Mesendoderm (in vitro differentiated cells): ENCODE data around the gene CCDC158.
A peak's percentile ranks its signal among the peaks of the same experiment; 100 is the strongest.

Experiments
- DNase-seq: peaks from one replicate; pipeline ENCODE4 v3.0.0; 2013
- H2AK5ac ChIP-seq: 2 replicates; pipeline ENCODE4 v1.6.1; 2013; ENCODE audit warnings: low read length, inconsistent platforms
- H2BK120ac ChIP-seq: 2 replicates; pipeline ENCODE4 v1.6.1; 2013; ENCODE audit warnings: low read depth, mild to moderate bottlenecking, low read length, moderate library complexity, mixed read lengths
- H2BK15ac ChIP-seq: replicated peaks from 2 replicates; pipeline ENCODE4 v1.6.1; 2013; ENCODE audit warnings: low read depth, mild to moderate bottlenecking, moderate library complexity
- H2BK5ac ChIP-seq: 2 replicates; pipeline ENCODE4 v1.6.1; 2013; ENCODE audit warnings: low read length, inconsistent platforms
- H3K18ac ChIP-seq: 2 replicates; pipeline ENCODE4 v1.6.1; 2013; ENCODE audit warnings: mild to moderate bottlenecking, low read length, mixed read lengths
- H3K23ac ChIP-seq: one replicate; pipeline ENCODE4 v1.6.1; 2013; ENCODE audit warnings: low read length
- H3K27ac ChIP-seq: 2 replicates; pipeline ENCODE4 v1.5.1; 2013; ENCODE audit warnings: low read depth, mild to moderate bottlenecking, inconsistent platforms, low read length, moderate library complexity
- H3K27me3 ChIP-seq: 2 replicates; pipeline ENCODE4 v1.6.1; 2013; ENCODE audit warnings: low read length, control low read depth, mild to moderate bottlenecking, inconsistent platforms; ENCODE audit not compliant: insufficient read depth, poor library complexity
- H3K36me3 ChIP-seq: 2 replicates; pipeline ENCODE4 v1.6.1; 2013; ENCODE audit warnings: low read length, inconsistent platforms; ENCODE audit not compliant: control insufficient read depth, insufficient read depth
- H3K4ac ChIP-seq: one replicate; pipeline ENCODE4 v1.6.1; 2013; ENCODE audit warnings: low read depth, mild to moderate bottlenecking, low read length, moderate library complexity
- H3K4me1 ChIP-seq: 2 replicates; pipeline ENCODE4 v1.6.1; 2013; ENCODE audit warnings: low read depth, low read length, inconsistent platforms; ENCODE audit not compliant: control insufficient read depth
- H3K4me2 ChIP-seq: 2 replicates; pipeline ENCODE4 v1.6.1; 2013; ENCODE audit warnings: low read length
- H3K4me3 ChIP-seq: 2 replicates; pipeline ENCODE4 v1.5.1; 2013; ENCODE audit warnings: mild to moderate bottlenecking, low read length
- H3K56ac ChIP-seq: one replicate; pipeline ENCODE4 v1.6.1; 2013; ENCODE audit warnings: low read length
- H3K79me1 ChIP-seq: 2 replicates; pipeline ENCODE4 v1.6.1; 2013; ENCODE audit warnings: low read length, inconsistent platforms
- H3K79me2 ChIP-seq: 2 replicates; pipeline ENCODE4 v1.6.1; 2013; ENCODE audit warnings: mild to moderate bottlenecking, low read length; ENCODE audit not compliant: control insufficient read depth, insufficient read depth
- H3K9ac ChIP-seq: 2 replicates; pipeline ENCODE4 v1.6.1; 2013; ENCODE audit warnings: low read length, inconsistent platforms
- H4K5ac ChIP-seq: one replicate; pipeline ENCODE4 v1.6.1; 2013; ENCODE audit warnings: low read length
- H4K8ac ChIP-seq: one replicate; pipeline ENCODE4 v1.6.1; 2013; ENCODE audit warnings: low read depth, mild to moderate bottlenecking, control low read depth, low read length, moderate library complexity
- WGBS: extraction: QIAGEN DNeasy Blood & Tissue Kit; methylation state at CpG from one replicate; pipeline ENCODE4 v1.1.7; 2013; ENCODE audit warnings: low lambda C conversion rate, missing lambda C conversion rate; ENCODE audit not compliant: insufficient coverage; ENCODE audit errors: extremely low coverage; 5-methylcytosine and 5-hydroxymethylcytosine counted together

Gene CCDC158

DNA sequence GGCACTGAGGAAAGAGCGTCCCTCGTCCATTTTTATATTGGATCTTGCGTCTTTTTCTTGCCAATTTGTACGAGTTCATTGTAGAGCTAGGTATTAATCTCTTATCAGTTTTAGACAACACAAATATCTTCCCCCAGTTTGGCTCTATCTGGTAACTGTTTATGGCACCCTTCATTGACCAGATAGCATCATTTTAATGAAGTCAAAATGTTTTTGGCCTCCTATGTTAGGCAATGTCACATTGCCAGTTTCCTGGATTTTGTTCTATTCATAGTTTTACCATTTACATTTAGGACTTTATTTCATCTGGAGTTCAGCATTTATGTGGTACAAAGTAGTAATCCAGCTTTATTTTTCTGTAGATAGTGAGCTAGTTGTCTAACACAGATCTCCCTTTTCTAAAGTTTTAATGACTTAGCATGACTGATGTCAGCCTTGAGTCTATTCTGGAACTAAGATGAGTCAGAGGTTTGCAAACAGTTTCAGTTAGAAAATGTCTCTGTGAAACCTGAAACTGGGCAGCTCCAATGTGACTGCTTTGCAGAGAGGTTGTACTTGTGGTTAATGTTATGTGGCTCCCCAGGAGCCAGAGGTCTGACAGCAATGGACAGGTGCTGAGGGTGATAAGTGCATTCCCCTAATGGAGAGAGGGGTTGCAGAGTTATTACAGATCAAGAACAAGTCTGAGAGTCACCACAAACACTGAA is 119.7 kb downstream of the CCDC158 start:
- Histone ChIP-seq H3K4me1 (no peaks in the 10 kb centered on the region), H4K5ac (no peak overlapping the region), H3K9ac (no peak overlapping the region), H3K79me2 (no peaks in the 10 kb centered on the region), H4K8ac (no peak overlapping the region), H3K4me3 (no peak overlapping the region), H3K56ac (no peak overlapping the region), H3K27me3 (peaks cover 4% of the 10 kb centered on the region), H3K18ac (no peak overlapping the region), H2AK5ac (no peak overlapping the region), H3K4ac (no peak overlapping the region), H2BK5ac (no peak overlapping the region), H3K36me3 (no peaks in the 10 kb centered on the region), H3K79me1 (no peaks in the 10 kb centered on the region), H2BK15ac (no peak overlapping the region), H3K4me2 (no peak overlapping the region), H3K23ac (no peak overlapping the region), H3K27ac (no peak overlapping the region), H2BK120ac (no peak overlapping the region)
- DNase-seq, result peak; percentile 19
- no CpG with 5 or more reads among the region's 4 CpGs for WGBS

GRCh38 chr4:76300012-76300411 is 120.9 kb downstream of the CCDC158 start:
- no CpG with 5 or more reads among the region's 4 CpGs for WGBS
- no peak overlapping the region for H3K23ac ChIP-seq
- no peak overlapping the region for H3K27ac ChIP-seq

GRCh38 chr4:76298227-76298626 is 122.7 kb downstream of the CCDC158 start:
- Histone ChIP-seq H3K4ac (no peak overlapping the region), H4K8ac (no peak overlapping the region), H3K79me2 (no peaks in the 10 kb centered on the region), H3K4me2 (no peak overlapping the region), H2BK15ac (no peak overlapping the region), H3K36me3 (no peaks in the 10 kb centered on the region), H3K79me1 (no peaks in the 10 kb centered on the region), H4K5ac (no peak overlapping the region), H3K9ac (no peak overlapping the region), H3K4me1 (no peaks in the 10 kb centered on the region), H3K23ac (no peak overlapping the region), H2BK120ac (no peak overlapping the region), H3K56ac (no peak overlapping the region), H3K4me3 (no peak overlapping the region), H2AK5ac (no peak overlapping the region), H3K27ac (no peak overlapping the region), H2BK5ac (no peak overlapping the region), H3K27me3 (no peaks in the 10 kb centered on the region), H3K18ac (no peak overlapping the region)
- DNase-seq, result no peak

More at GRCh38 chr4:76300012-76300411, 120.9 kb downstream of the CCDC158 start:
- no peak overlapping the region for H3K18ac ChIP-seq
- H3K4me1 ChIP-seq, result no peaks in the 10 kb centered on the region
- DNase-seq, result no peak
- no peak overlapping the region for H4K5ac ChIP-seq
- no peak overlapping the region for H2BK15ac ChIP-seq
- no peak overlapping the region for H2BK5ac ChIP-seq
- no peak overlapping the region for H2BK120ac ChIP-seq
- H3K79me1 ChIP-seq, result no peaks in the 10 kb centered on the region
- no peak overlapping the region for H3K4me3 ChIP-seq
- H3K4me2 ChIP-seq, result no peak overlapping the region
- H3K9ac ChIP-seq, result no peak overlapping the region
- no peak overlapping the region for H3K56ac ChIP-seq
- H4K8ac ChIP-seq, result no peak overlapping the region
- H3K36me3 ChIP-seq, result no peaks in the 10 kb centered on the region
- no peak overlapping the region for H2AK5ac ChIP-seq
- no peaks in the 10 kb centered on the region for H3K79me2 ChIP-seq
- no peaks in the 10 kb centered on the region for H3K27me3 ChIP-seq
- H3K4ac ChIP-seq, result no peak overlapping the region

DNA sequence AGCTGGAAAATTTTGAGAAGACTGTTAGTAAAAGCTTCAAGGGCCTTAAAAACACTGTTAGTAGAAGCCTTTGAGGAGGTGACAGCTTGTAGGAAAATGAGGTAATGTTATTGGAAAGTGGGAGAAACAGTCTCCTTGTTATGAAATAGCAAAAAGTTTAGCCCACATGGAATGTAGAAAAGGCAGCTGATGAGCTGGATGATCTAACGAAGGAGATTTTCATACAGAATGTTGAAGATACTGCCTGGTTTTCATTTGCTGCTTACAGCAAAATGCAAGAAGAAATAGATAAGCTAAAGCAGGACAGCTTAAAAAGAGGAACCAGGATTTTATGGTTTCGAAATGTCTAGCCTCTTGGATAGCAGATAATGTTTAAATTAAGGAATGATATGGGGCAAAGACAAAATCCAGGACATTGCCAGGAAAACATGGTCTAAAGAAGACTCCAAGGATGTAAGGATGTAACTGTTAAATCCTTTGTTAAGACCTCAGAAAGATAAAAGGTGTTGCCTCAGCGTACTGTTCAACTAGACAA is 124.6 kb downstream of the CCDC158 start:
- Histone ChIP-seq H3K9ac (no peak overlapping the region), H4K5ac (no peak overlapping the region), H3K36me3 (no peaks in the 10 kb centered on the region), H3K4ac (no peak overlapping the region), H3K27me3 (no peaks in the 10 kb centered on the region), H2BK5ac (no peak overlapping the region), H3K56ac (no peak overlapping the region), H2BK15ac (no peak overlapping the region), H3K4me2 (no peak overlapping the region), H3K4me3 (no peak overlapping the region), H4K8ac (no peak overlapping the region), H3K79me2 (no peaks in the 10 kb centered on the region), H3K18ac (no peak overlapping the region), H2AK5ac (no peak overlapping the region), H3K4me1 (no peaks in the 10 kb centered on the region), H3K27ac (no peak overlapping the region), H3K79me1 (no peaks in the 10 kb centered on the region), H2BK120ac (no peak overlapping the region), H3K23ac (no peak overlapping the region)
- no peak for DNase-seq
- no CpG with 5 or more reads among the region's 3 CpGs for WGBS

DNA sequence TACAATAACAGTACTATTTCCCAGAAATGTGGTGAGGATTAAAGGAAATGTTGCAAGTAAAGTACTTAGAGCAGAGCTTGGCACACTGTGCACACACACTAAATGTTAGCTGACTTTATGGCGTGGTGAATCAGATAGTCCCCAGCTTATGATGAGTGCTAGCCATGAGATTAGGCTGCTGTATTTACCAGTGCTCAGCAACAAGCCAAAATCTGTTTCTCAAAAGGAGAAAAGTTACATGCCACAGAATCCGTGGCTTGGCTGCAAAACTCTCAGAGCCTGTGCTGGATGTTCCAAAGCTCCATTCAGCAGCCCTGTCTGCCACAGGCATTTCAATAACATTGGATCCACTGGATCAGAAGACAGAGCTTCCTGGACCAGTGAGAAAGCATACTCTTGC is 127.2 kb downstream of the CCDC158 start:
- no peak overlapping the region for H4K8ac ChIP-seq
- WGBS, result no CpG with 5 or more reads among the region's 2 CpGs
- no peak overlapping the region for H2BK120ac ChIP-seq
- H2AK5ac ChIP-seq, result no peak overlapping the region
- no peak overlapping the region for H2BK5ac ChIP-seq
- H3K79me1 ChIP-seq, result no peaks in the 10 kb centered on the region
- no peak overlapping the region for H3K27ac ChIP-seq
- no peak overlapping the region for H3K56ac ChIP-seq
- no peaks in the 10 kb centered on the region for H3K79me2 ChIP-seq
- no peak overlapping the region for H3K18ac ChIP-seq
- no peak overlapping the region for H2BK15ac ChIP-seq
- H3K4me3 ChIP-seq, result no peak overlapping the region
- no peak for DNase-seq
- no peak overlapping the region for H3K4ac ChIP-seq
- no peaks in the 10 kb centered on the region for H3K27me3 ChIP-seq
- no peak overlapping the region for H3K4me2 ChIP-seq
- no peaks in the 10 kb centered on the region for H3K36me3 ChIP-seq
- no peak overlapping the region for H3K9ac ChIP-seq
- no peak overlapping the region for H4K5ac ChIP-seq
- H3K23ac ChIP-seq, result no peak overlapping the region
- H3K4me1 ChIP-seq, result no peaks in the 10 kb centered on the region

- Histone ChIP-seq H4K5ac (no peak overlapping the region), H3K9ac (no peak overlapping the region), H3K79me1 (no peaks in the 10 kb centered on the region), H3K27me3 (no peaks in the 10 kb centered on the region), H3K18ac (no peak overlapping the region), H3K4me1 (no peaks in the 10 kb centered on the region), H2BK5ac (no peak overlapping the region), H2BK120ac (no peak overlapping the region), H3K36me3 (no peaks in the 10 kb centered on the region), H2AK5ac (no peak overlapping the region), H3K23ac (no peak overlapping the region), H3K27ac (no peak overlapping the region), H3K4ac (no peak overlapping the region), H4K8ac (no peak overlapping the region), H3K79me2 (no peaks in the 10 kb centered on the region), H3K4me3 (no peak overlapping the region), H2BK15ac (no peak overlapping the region), H3K4me2 (no peak overlapping the region), H3K56ac (no peak overlapping the region)
- WGBS, result no CpG with 5 or more reads among the region's 3 CpGs
- no peak for DNase-seq
Measured at GRCh38 chr4:76292730-76293129, 128.2 kb downstream of the CCDC158 start.
